ENCODE measurements around the gene SPATA31A7. TPM values are rescaled to one million over a fixed set of nuclear protein-coding genes. Genes with fewer than 3 reads are reported as not detected.
"Not testable (repeated sequence)": the region's sequence is repeated elsewhere in the genome, so short reads cannot be mapped to it uniquely, and the experiment has no call there.

SPATA31A7 gene
- polyA plus RNA-seq (ENCODE audit: insufficient read length in 12 of 12) = under 1 TPM in 2 of 12 donors, not detected in 10; 0.21 to 0.32 TPM
- long read RNA-seq, donor 1 = 0 reads
- long read RNA-seq, donor 2 = 0 reads
- long read RNA-seq, donor 3 = 0 reads
- long read RNA-seq, donor 4 = 0 reads
- long read RNA-seq, donor 5 = 0 reads
- long read RNA-seq, donor 6 = 0 reads
- long read RNA-seq, donor 7 = 0 reads
- long read RNA-seq, donor 8 = 0 reads
- long read RNA-seq, donor 9 = 0 reads
- long read RNA-seq, donor 10 = 0 reads
- long read RNA-seq, donor 11 = 0 reads

- not testable (repeated sequence) for DNase-seq
These were observed at the start of gene SPATA31A7 for GRCh38 chr9:61189736-61190135. TSS of gene SPATA31A7 (plus strand) at chr9:61190036. CDS start at chr9:61190065, 29 bp downstream.

GRCh38 chr9:61226438-61226837 is 36.6 kb downstream of the SPATA31A7 start:
- not testable (repeated sequence) for DNase-seq
